AG04449 (cell line): ENCODE measurements around the gene CSAD.
"Not testable (repeated sequence)": the region's sequence is repeated elsewhere in the genome, so short reads cannot be mapped to it uniquely, and the experiment has no call there.

Experiments
- CTCF ChIA-PET: fragments of 350-600 bp; formaldehyde crosslinking; extraction: SDS; loops from one replicate; lab custom pipeline; 2021; ENCODE audit warnings: antibody characterized with exemption; lab: Yijun Ruan, JAX
- POLR2A ChIA-PET: fragments of 400-600, 350-600 bp; formaldehyde crosslinking; extraction: SDS; loops from one replicate; lab custom pipeline; 2020; ENCODE audit warnings: antibody characterized with exemption, inconsistent platforms; lab: Yijun Ruan, JAX
- DNase-seq: peaks from one replicate; pipeline ENCODE4 v3.0.0-alpha.2; 2010; ENCODE audit warnings: low read depth, low spot score
- H3K4me3 ChIP-seq: 2 replicates; pipeline ENCODE4 v1.5.1; 2011; ENCODE audit warnings: low read depth, mild to moderate bottlenecking, control low read depth, low read length
- TF ChIP-seq, protein P1 (sequence below): IDR thresholded peaks from one replicate; pipeline ENCODE4 v1.5.1; 2011; ENCODE audit warnings: mild to moderate bottlenecking, moderate library complexity, low read length, control low read depth, inconsistent platforms; ENCODE audit not compliant: insufficient read depth; ENCODE audit errors: missing control alignments

The CSAD gene

DNA sequence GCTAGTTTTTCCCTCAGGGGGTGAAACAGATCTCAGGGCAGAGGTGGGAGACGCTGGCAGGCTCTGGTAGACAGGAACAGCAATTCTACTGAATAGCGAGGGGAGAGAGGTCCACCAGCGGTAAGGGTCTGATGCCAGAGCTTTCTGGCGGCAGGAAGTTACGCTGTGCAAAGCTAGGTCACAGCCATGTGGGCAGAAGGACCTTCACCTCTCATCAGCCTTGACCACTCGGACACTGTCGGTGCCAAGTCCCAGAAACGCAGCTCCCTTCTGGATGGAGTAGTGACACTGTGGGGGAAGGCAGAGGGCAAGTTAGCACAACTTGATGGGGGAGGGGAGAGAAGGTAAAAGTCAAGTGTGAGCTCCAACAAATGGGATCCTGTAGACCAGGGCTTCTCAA lies 10.5 kb downstream of the CSAD start:
- TF ChIP-seq, protein P1, sequence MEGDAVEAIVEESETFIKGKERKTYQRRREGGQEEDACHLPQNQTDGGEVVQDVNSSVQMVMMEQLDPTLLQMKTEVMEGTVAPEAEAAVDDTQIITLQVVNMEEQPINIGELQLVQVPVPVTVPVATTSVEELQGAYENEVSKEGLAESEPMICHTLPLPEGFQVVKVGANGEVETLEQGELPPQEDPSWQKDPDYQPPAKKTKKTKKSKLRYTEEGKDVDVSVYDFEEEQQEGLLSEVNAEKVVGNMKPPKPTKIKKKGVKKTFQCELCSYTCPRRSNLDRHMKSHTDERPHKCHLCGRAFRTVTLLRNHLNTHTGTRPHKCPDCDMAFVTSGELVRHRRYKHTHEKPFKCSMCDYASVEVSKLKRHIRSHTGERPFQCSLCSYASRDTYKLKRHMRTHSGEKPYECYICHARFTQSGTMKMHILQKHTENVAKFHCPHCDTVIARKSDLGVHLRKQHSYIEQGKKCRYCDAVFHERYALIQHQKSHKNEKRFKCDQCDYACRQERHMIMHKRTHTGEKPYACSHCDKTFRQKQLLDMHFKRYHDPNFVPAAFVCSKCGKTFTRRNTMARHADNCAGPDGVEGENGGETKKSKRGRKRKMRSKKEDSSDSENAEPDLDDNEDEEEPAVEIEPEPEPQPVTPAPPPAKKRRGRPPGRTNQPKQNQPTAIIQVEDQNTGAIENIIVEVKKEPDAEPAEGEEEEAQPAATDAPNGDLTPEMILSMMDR, result no peak
- ChIA-PET CTCF (interaction anchor here (1.1 to 13.4 kb wide), 2 partner anchors 10 to 71 kb away, joined by 3 to 148 read pairs; no protein-coding TSS in a partner anchor), POLR2A (no interaction called here)
- no peak for DNase-seq
- no peak overlapping the region for H3K4me3 ChIP-seq

DNA sequence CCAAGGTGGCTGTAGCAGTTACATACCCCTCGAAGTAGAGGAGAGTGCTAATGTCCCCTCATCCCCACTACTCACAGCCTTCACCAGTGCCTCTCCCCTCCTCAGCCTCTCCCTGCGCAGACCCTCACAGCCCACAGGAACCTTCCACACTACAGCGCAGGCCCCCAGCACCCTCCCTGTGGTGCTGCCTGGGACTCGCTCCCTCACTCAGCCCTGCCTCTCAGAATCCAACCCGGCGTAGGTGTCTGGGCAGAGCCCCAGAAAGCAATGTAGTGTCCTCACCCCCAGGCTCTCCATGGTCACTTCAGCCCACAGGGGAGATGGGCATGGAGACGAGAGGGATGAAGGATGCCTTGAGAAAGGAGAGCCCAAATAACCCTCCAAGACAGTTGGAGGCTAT lies 11.1 kb downstream of the CSAD start:
- TF ChIP-seq, protein P1, result no peak
- POLR2A ChIA-PET, result no interaction called here
- CTCF ChIA-PET, result interaction anchor here (1.1 to 13.4 kb wide), 2 partner anchors 9 to 70 kb away, joined by 3 to 148 read pairs; no protein-coding TSS in a partner anchor
- no peak overlapping the region for H3K4me3 ChIP-seq
- no peak for DNase-seq

DNA sequence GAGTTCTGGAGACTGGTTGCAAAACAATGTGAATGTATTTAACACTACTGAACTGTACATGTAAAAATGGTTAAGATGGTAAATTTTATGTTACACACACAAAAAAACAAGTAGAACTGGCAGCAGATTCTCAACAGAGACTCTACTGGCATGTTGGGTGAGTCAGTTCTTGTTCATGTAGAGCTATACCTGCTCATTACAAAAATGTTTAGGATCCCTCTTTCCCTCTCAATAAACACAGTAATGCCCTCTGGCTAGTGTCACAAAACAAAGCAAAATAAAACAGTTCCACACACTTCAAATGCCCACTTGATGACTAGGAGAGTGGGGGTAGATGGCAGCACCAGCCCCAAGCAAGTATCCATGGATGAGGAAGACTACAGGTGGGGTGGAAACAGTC lies 13.9 kb downstream of the CSAD start:
- TF ChIP-seq, protein P1, result no peak
- POLR2A ChIA-PET, result no interaction called here
- CTCF ChIA-PET, result interaction anchor here (2.8 kb wide), 1 partner anchor 10 kb away, joined by 9 read pairs; no protein-coding TSS in a partner anchor
- DNase-seq, result no peak
- no peak overlapping the region for H3K4me3 ChIP-seq

DNA sequence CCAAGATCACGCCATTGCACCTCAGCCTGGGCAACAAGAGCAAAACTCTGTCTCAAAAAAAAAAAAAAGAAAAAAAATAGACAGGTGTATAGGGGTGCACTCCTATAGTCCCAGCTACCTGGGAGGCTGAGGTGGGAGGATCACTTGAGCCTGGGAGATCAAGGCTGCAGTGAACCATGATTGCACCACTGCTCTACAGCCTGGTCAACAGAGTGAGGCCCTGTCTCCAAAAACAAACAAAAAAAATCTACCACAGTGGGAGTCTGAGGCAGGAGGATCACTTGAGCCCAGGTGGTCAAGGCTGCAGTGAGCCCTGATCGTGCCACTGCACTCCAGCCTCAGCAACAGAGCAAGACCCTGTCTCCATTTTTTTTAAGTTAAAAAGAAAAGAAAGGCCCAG lies 17.7 kb downstream of the CSAD start:
- not testable (repeated sequence) for H3K4me3 ChIP-seq, DNase-seq
- CTCF ChIA-PET, result interaction anchor here (0.9 kb wide), 1 partner anchor 49 kb away, joined by 5 read pairs; no protein-coding TSS in a partner anchor
- POLR2A ChIA-PET, result interaction anchor here (1.1 kb wide), 1 partner anchor 10 kb away, joined by 3 read pairs; no protein-coding TSS in a partner anchor

DNA sequence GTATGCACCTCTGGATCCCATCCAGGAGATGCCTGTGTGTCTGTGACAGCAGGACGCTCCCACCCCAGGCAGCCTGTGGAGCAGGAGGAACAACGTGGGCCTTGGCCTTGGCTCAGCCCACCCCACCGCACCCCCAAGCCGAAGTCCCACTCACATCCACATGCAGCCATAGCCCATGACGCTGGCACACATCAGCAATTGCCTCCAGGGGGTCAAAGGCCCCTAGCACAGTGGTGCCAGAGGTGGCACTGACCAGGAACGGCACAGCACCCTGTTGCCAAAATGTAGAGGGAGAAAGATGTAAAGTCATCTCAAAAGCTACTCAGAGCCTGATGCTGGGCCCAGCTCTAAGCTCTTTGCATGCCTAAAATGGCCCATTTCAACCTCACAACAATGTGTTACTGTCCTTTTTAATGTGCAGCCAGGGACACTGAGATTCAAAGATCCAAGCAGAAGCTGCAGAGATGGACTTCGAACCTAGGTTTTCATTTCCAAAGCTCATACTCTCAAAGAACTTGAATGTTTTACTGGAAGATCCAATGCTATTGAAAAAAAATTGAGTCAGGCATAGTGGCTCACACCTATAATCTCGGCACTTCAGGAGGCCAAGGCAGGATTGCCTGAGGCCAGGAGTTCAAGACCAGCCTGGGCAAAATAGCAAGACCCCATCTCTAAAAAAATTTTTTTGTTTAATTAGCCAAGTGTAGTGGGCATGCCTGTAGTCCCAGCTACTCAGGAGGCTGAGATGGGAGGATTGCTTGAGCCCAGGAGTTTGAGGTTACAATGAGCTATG lies 19.4 kb downstream of the CSAD start:
- CTCF ChIA-PET, result interaction anchor here (0.8 to 6.0 kb wide), 25 partner anchors 10 to 184 kb away, joined by 3 to 148 read pairs (median 19); partner anchors contain the start of genes AAAS, CSAD, ESPL1 and SOAT2
- H3K4me3 ChIP-seq, result no peak overlapping the region
- POLR2A ChIA-PET, result interaction anchor here (0.7 to 2.1 kb wide), 2 partner anchors 20 to 160 kb away, joined by 3 to 8 read pairs; partner anchors contain the start of genes CSAD and ZNF740
- TF ChIP-seq, protein P1, result no peak
- DNase-seq, result no peak

DNA sequence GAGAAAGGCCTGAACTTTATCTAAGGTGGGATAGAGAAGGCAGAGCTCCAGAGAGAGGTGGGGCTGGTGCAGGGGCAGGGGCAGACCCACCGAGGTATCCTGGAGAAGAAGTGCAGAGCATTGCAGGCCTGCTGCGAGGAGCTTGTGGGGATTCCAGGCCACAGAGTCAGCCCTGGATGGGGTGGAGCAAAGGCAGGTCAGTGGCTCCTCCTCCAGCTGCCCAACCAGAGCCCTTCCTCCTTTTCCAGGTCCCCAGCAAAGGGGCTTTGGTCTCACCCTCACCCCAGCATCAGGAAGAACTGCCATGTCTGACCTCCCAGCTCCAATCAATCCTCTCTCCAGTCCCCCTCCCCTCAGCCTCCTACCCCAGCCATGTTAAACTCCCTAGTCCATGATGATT lies 20.1 kb downstream of the CSAD start:
- DNase-seq, result no peak
- ChIA-PET POLR2A (interaction anchor here (0.7 to 2.1 kb wide), 2 partner anchors 20 to 160 kb away, joined by 3 to 8 read pairs; partner anchors contain the start of genes CSAD and ZNF740), CTCF (interaction anchor here (0.8 to 6.0 kb wide), 39 partner anchors 10 to 188 kb away, joined by 3 to 148 read pairs (median 10); partner anchors contain the start of genes AAAS, CSAD, ESPL1 and MYG1)
- no peak overlapping the region for H3K4me3 ChIP-seq
- TF ChIP-seq, protein P1, result no peak
